WTC11 (cell line): ENCODE results near the gene ATG2B. TPM values are rescaled to one million over a fixed set of nuclear protein-coding genes. Genes with fewer than 3 reads are reported as not detected.

Experiments
- ATAC-seq: fragments of 200-7000 bp; cut with Tn5 transposase; 2 replicates; pipeline ENCODE4 v1.10.0; 2021; ENCODE audit warnings: mild to moderate bottlenecking, moderate library complexity
- CTCF ChIA-PET: fragments of 300-600 bp; sonication (Branson Sonifier 250); formaldehyde crosslinking; loops from one replicate; lab custom pipeline; 2021; ENCODE audit warnings: antibody characterized with exemption; lab: Charles Lee
- POLR2A ChIA-PET: fragments of 350-600 bp; sonication (Branson Sonifier 250); formaldehyde crosslinking; loops from one replicate; lab custom pipeline; 2021; ENCODE audit warnings: antibody characterized with exemption; lab: Charles Lee
- DNase-seq: peaks from one replicate; pipeline ENCODE4 v3.0.0; 2021; ENCODE audit warnings: low spot score
- H3K27ac Mint-ChIP-seq: 2 replicates; pipeline ENCODE4 v1.8.0; 2021; ENCODE audit warnings: mixed read lengths
- H3K27me3 Mint-ChIP-seq: 2 replicates; pipeline ENCODE4 v1.8.0; 2021; ENCODE audit warnings: low read depth, mild to moderate bottlenecking, moderate library complexity, mixed read lengths
- H3K36me3 Mint-ChIP-seq: 2 replicates; pipeline ENCODE4 v1.8.0; 2021; ENCODE audit warnings: mixed read lengths
- H3K4me1 Mint-ChIP-seq: 2 replicates; pipeline ENCODE4 v1.8.0; 2022; ENCODE audit warnings: mixed read lengths
- H3K4me3 Mint-ChIP-seq: 2 replicates; pipeline ENCODE4 v1.8.0; 2021; ENCODE audit warnings: mild to moderate bottlenecking, moderate library complexity, mixed read lengths
- H3K9me3 Mint-ChIP-seq: 2 replicates; pipeline ENCODE4 v1.8.0; 2021; ENCODE audit warnings: mixed read lengths
- CREB1 ChIP-seq: sonication (generic); formaldehyde crosslinking; IDR thresholded peaks from 2 replicates; pipeline ENCODE4 v1.8.0; 2023; ENCODE audit warnings: mild to moderate bottlenecking, missing genetic modification reagents
- ELF4 ChIP-seq: sonication (generic); formaldehyde crosslinking; IDR thresholded peaks from 2 replicates; pipeline ENCODE4 v1.8.1; 2022; ENCODE audit warnings: low read depth, mild to moderate bottlenecking, moderate library complexity, missing genetic modification reagents
- ETV6 ChIP-seq: sonication (generic); formaldehyde crosslinking; IDR thresholded peaks from 2 replicates; pipeline ENCODE4 v1.8.1; 2022; ENCODE audit warnings: mild to moderate bottlenecking, missing genetic modification reagents
- FOXP1 ChIP-seq: sonication (generic); formaldehyde crosslinking; IDR thresholded peaks from 2 replicates; pipeline ENCODE4 v1.8.0; 2022; ENCODE audit warnings: missing genetic modification reagents, mild to moderate bottlenecking, moderate library complexity, borderline replicate concordance
- JAZF1 ChIP-seq: fragments of 250-450 bp; sonication (Bioruptor Pico); IDR thresholded peaks from 2 replicates; pipeline ENCODE4 v1.9.0; 2021; ENCODE audit warnings: moderate library complexity, mild to moderate bottlenecking, inconsistent platforms
- JUN ChIP-seq: sonication (generic); formaldehyde crosslinking; IDR thresholded peaks from 2 replicates; pipeline ENCODE4 v1.8.0; 2023; ENCODE audit warnings: mild to moderate bottlenecking, missing genetic modification reagents
- KAT7 ChIP-seq: sonication (generic); formaldehyde crosslinking; IDR thresholded peaks from 2 replicates; pipeline ENCODE4 v1.8.1; 2023; ENCODE audit warnings: missing genetic modification reagents, mild to moderate bottlenecking, borderline replicate concordance
- MXD4 ChIP-seq: fragments of 250-450 bp; sonication (Bioruptor Pico); IDR thresholded peaks from 2 replicates; pipeline ENCODE4 v1.8.0; 2021; ENCODE audit warnings: mild to moderate bottlenecking, moderate library complexity, borderline replicate concordance
- OVOL2 ChIP-seq: fragments of 250-450 bp; sonication (Bioruptor Pico); IDR thresholded peaks from 2 replicates; pipeline ENCODE4 v1.9.0; 2021; ENCODE audit warnings: mild to moderate bottlenecking, borderline replicate concordance
- total RNA-seq: library from RNA; stranded (reverse); gene quantifications from 3 replicates; pipeline ENCODE4 v1.2.3, GENCODE V29; 2021
- TF ChIP-seq, protein P1 (sequence below): fragments of 200-600 bp; IDR thresholded peaks from 2 replicates; pipeline ENCODE4 v1.8.0; 2022; ENCODE audit warnings: antibody characterized with exemption
- TF ChIP-seq, protein P2 (sequence below): sonication (generic); formaldehyde crosslinking; conservative IDR thresholded peaks from 2 replicates; pipeline ENCODE4 v1.8.1; 2023; ENCODE audit warnings: mild to moderate bottlenecking, low read depth, missing genetic modification reagents, moderate library complexity
- TF ChIP-seq, protein P3 (sequence below): sonication (generic); formaldehyde crosslinking; IDR thresholded peaks from 2 replicates; pipeline ENCODE4 v1.8.0; 2023; ENCODE audit warnings: missing genetic modification reagents, mild to moderate bottlenecking, borderline replicate concordance

The ATG2B gene
- total RNA-seq, 1 experiment from 2014 or later, result 10.3 TPM

DNA sequence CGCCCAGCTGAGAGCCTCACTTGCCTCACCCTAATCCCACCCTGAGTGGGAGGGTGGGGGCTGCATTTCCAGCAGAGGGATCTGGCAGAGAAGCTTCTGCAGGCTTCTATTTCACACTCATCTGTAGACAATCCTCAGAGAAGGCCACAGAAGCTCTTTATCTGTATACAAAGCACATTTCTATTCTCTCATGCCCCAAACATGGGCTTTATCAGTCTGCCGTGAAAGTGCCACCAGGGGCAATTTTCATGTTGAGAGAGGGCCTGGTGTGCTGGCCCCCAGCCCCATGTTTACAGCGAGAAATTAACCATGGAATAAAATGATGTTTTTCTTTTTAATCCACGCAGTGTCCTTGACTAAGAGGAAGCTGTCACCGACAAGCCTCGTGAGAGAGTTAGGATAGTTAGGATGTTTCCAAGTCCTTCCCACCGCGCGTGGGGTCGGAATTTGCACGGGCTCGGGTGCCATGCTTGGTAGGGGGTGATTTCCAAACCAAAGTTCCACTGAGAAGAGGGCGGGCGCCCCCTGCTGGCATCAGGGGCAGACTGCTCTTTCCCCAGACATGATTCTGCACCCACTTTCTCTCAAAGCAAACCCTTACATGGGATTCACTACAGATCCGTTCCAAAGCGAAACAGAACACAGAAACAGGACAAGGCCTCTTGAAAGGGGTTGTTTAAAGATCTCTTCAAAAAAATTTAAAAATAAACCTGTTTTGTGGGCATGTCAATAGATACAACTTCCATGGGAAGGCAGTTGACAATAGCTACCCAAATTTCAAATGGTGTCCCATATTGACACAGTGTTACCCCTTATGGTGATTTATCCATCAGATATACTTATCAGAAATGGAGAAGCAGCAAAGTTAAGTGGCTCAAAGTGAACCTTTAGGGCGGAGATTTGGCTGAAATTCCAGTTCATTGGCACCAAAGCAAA, 87.7 kb downstream of the ATG2B start:
- POLR2A ChIA-PET, result no interaction called here
- Mint-ChIP-seq H3K27ac (no peak overlapping the region), H3K36me3 (peaks cover 22% of the 10 kb centered on the region), H3K9me3 (peaks cover 36% of the 10 kb centered on the region), H3K4me3 (peak overlapping the region; percentile 18; the same call in 1 of the 2 replicates), H3K27me3 (no peaks in the 10 kb centered on the region; the same call in 1 of the 2 replicates), H3K4me1 (peaks cover 18% of the 10 kb centered on the region)
- CTCF ChIA-PET, result interaction anchor here (0.6 to 7.6 kb wide), 11 partner anchors 11 to 670 kb away, joined by 3 to 94 read pairs (median 3); no protein-coding TSS in a partner anchor
- ATAC-seq (peak; percentile 78), DNase-seq (peak; percentile 81)
- TF ChIP-seq FOXP1 (CRISPR knock-in tag), result no peak
- peak; percentile 54; the same call in 1 of the 2 replicates for TF ChIP-seq ETV6
- no peak for TF ChIP-seq KAT7 (CRISPR knock-in tag)
- TF ChIP-seq, protein P1, sequence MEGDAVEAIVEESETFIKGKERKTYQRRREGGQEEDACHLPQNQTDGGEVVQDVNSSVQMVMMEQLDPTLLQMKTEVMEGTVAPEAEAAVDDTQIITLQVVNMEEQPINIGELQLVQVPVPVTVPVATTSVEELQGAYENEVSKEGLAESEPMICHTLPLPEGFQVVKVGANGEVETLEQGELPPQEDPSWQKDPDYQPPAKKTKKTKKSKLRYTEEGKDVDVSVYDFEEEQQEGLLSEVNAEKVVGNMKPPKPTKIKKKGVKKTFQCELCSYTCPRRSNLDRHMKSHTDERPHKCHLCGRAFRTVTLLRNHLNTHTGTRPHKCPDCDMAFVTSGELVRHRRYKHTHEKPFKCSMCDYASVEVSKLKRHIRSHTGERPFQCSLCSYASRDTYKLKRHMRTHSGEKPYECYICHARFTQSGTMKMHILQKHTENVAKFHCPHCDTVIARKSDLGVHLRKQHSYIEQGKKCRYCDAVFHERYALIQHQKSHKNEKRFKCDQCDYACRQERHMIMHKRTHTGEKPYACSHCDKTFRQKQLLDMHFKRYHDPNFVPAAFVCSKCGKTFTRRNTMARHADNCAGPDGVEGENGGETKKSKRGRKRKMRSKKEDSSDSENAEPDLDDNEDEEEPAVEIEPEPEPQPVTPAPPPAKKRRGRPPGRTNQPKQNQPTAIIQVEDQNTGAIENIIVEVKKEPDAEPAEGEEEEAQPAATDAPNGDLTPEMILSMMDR, result peak; percentile 98
- no peak for TF ChIP-seq JAZF1 (CRISPR knock-in tag)

DNA sequence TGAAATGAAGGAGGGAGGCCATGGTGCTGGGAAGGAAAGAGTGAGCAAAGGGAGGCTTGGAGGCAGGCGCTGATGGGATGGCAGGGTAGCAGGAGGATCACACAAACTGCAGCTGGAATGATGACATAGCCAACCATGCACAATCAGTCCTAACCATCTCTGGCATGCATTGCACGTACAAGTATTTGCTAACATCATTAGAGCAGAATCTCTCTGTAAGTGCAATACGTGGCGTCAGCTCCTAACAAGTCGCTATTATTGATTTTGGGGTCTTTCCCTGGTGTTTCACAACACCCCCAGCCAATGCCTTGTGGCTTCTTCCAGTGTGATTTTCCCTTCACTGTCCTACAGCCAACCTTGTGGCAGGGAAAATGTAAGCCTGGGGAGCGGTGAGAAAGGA, 88.6 kb downstream of the ATG2B start:
- TF ChIP-seq OVOL2, result no peak
- TF ChIP-seq, protein P2, sequence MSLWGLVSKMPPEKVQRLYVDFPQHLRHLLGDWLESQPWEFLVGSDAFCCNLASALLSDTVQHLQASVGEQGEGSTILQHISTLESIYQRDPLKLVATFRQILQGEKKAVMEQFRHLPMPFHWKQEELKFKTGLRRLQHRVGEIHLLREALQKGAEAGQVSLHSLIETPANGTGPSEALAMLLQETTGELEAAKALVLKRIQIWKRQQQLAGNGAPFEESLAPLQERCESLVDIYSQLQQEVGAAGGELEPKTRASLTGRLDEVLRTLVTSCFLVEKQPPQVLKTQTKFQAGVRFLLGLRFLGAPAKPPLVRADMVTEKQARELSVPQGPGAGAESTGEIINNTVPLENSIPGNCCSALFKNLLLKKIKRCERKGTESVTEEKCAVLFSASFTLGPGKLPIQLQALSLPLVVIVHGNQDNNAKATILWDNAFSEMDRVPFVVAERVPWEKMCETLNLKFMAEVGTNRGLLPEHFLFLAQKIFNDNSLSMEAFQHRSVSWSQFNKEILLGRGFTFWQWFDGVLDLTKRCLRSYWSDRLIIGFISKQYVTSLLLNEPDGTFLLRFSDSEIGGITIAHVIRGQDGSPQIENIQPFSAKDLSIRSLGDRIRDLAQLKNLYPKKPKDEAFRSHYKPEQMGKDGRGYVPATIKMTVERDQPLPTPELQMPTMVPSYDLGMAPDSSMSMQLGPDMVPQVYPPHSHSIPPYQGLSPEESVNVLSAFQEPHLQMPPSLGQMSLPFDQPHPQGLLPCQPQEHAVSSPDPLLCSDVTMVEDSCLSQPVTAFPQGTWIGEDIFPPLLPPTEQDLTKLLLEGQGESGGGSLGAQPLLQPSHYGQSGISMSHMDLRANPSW (CRISPR knock-in tag), result no peak
- TF ChIP-seq CREB1 (CRISPR knock-in tag), result no peak
- no peak for TF ChIP-seq JUN
- no peak for TF ChIP-seq JAZF1 (CRISPR knock-in tag)
- TF ChIP-seq, protein P3, sequence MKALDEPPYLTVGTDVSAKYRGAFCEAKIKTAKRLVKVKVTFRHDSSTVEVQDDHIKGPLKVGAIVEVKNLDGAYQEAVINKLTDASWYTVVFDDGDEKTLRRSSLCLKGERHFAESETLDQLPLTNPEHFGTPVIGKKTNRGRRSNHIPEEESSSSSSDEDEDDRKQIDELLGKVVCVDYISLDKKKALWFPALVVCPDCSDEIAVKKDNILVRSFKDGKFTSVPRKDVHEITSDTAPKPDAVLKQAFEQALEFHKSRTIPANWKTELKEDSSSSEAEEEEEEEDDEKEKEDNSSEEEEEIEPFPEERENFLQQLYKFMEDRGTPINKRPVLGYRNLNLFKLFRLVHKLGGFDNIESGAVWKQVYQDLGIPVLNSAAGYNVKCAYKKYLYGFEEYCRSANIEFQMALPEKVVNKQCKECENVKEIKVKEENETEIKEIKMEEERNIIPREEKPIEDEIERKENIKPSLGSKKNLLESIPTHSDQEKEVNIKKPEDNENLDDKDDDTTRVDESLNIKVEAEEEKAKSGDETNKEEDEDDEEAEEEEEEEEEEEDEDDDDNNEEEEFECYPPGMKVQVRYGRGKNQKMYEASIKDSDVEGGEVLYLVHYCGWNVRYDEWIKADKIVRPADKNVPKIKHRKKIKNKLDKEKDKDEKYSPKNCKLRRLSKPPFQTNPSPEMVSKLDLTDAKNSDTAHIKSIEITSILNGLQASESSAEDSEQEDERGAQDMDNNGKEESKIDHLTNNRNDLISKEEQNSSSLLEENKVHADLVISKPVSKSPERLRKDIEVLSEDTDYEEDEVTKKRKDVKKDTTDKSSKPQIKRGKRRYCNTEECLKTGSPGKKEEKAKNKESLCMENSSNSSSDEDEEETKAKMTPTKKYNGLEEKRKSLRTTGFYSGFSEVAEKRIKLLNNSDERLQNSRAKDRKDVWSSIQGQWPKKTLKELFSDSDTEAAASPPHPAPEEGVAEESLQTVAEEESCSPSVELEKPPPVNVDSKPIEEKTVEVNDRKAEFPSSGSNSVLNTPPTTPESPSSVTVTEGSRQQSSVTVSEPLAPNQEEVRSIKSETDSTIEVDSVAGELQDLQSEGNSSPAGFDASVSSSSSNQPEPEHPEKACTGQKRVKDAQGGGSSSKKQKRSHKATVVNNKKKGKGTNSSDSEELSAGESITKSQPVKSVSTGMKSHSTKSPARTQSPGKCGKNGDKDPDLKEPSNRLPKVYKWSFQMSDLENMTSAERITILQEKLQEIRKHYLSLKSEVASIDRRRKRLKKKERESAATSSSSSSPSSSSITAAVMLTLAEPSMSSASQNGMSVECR (CRISPR knock-in tag), result no peak
- TF ChIP-seq MXD4 (CRISPR knock-in tag), result no peak
- no peak for TF ChIP-seq KAT7 (CRISPR knock-in tag)
- no peak for TF ChIP-seq ELF4 (CRISPR knock-in tag)
- CTCF ChIA-PET, result interaction anchor here (0.9 to 7.6 kb wide), 6 partner anchors 11 to 669 kb away, joined by 3 to 94 read pairs (median 3); no protein-coding TSS in a partner anchor
- POLR2A ChIA-PET, result no interaction called here
- Mint-ChIP-seq H3K27me3 (no peaks in the 10 kb centered on the region; the same call in 1 of the 2 replicates), H3K36me3 (peaks cover 22% of the 10 kb centered on the region), H3K9me3 (peaks cover 36% of the 10 kb centered on the region), H3K4me1 (peaks cover 18% of the 10 kb centered on the region), H3K4me3 (no peak overlapping the region), H3K27ac (no peak overlapping the region)
- DNase-seq (no peak), ATAC-seq (no peak)
